ENCODE results near the gene ANKRD63. TPM values are rescaled to one million over a fixed set of nuclear protein-coding genes. Genes with fewer than 3 reads are reported as not detected.
A peak's percentile ranks its signal among the peaks of the same experiment; 100 is the strongest.

Gene ANKRD63, protein sequence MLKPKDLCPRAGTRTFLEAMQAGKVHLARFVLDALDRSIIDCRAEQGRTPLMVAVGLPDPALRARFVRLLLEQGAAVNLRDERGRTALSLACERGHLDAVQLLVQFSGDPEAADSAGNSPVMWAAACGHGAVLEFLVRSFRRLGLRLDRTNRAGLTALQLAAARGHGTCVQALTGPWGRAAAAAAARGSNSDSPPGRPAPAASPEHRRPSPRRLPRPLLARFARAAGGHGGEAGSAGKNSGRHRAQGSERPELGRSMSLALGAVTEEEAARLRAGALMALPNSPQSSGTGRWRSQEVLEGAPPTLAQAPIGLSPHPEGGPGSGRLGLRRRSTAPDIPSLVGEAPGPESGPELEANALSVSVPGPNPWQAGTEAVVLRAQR
- not detected for polyA plus RNA-seq (2013, experiment 1 of 2)
- polyA plus RNA-seq (2013, experiment 2 of 2): not detected

DNA sequence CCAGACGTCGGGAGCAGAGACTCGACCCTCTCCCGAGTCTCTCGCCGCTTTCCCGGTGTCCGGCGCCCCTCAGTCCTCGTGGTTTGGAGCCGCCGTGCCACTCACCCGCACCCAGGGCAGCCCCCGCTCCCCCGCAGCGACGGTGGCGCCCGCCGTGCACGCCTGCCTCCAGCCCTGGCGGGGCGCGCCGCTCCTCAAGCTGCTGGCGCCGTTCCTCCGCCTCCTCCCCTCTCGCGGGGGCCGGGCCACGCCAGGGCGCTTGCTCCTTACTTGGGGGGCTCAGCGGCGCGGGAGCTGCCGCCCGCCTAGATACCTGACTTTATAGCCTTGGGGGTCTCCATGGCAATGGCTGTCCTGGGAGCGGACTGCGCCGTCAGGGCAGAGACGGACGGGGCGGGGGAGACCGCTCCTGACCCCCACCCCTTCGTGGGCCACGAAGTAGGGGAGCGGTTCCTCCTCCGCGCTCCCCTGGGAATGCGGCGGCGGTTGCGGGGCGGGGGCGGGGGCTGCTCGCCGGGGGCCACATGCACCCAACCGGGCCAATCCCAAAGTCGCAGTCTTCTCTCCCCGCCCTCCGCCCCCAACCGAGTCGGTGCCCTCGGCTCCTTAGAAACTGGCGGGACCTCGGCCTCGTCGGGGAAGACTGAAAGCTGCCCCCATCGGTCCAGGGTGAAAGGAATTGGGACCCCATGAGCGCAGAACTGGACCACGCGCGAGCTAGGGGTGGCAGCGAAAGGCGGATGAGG lies at the start of gene ANKRD63:
ANKRD63 (minus strand) TSS at position 196 of the 746 bp plus-strand sequence. CDS start 478 bp downstream, outside the sequence.
- peaks cover 0 to 7% of the 10 kb centered on the region in 2 donors for H3K9me3 ChIP-seq (replicated peaks in 1 of 2; ENCODE audit: control insufficient read depth in 2 of 2, insufficient read depth in 1 of 2, low read depth in 1 of 2, low read length in 2 of 2)
- no peaks in the 10 kb centered on the region for H3K36me3 ChIP-seq (replicated peaks in 1 of 2; ENCODE audit: control insufficient read depth in 2 of 2, insufficient read depth in 2 of 2, low read length in 2 of 2)
- peak within 1 kb of the TSS; percentile 68 for H2AK5ac ChIP-seq (ENCODE audit: low read depth, low read length)
- no CpG with 5 or more reads among the region's 76 CpGs for WGBS, 2 donors (ENCODE audit: extremely low coverage in 2 of 2, insufficient read length in 2 of 2, insufficient replicate concordance in 1 of 2)
- H4K8ac ChIP-seq (ENCODE audit: low read depth, low read length): no peak within 1 kb of the TSS
- H2BK12ac ChIP-seq (ENCODE audit: low read length): no peak within 1 kb of the TSS
- H3K4me1 ChIP-seq (ENCODE audit: control insufficient read depth in 2 of 2, insufficient read depth in 1 of 2, low read depth in 1 of 2, low read length in 2 of 2): peaks cover 14 to 44% of the 10 kb centered on the region in 2 donors
- H3K4ac ChIP-seq (ENCODE audit: low read length): no peak within 1 kb of the TSS
- peak within 1 kb of the TSS in 1 of 2 donors; percentile 79 for H3K4me3 ChIP-seq (ENCODE audit: low read length in 2 of 2)
- peak within 1 kb of the TSS; percentile 62 for H2BK15ac ChIP-seq (ENCODE audit: low read length)
- no peak within 1 kb of the TSS for H3K27ac ChIP-seq (replicated peaks; ENCODE audit: low read length)
- DNase-seq (ENCODE audit: low spot score): no peak
- peak within 1 kb of the TSS; percentile 37 for H2BK120ac ChIP-seq (ENCODE audit: low read depth, low read length)
- peak within 1 kb of the TSS; percentile 56 for H2BK5ac ChIP-seq (ENCODE audit: low read length)
- H3K9ac ChIP-seq (ENCODE audit: low read depth, low read length, poor library complexity): peak within 1 kb of the TSS; percentile 86
- H3K18ac ChIP-seq (ENCODE audit: low read length): peak within 1 kb of the TSS; percentile 74
- H3K79me1 ChIP-seq (ENCODE audit: low read depth, low read length): no peaks in the 10 kb centered on the region
- H2AFZ ChIP-seq (ENCODE audit: low read length): no peak within 1 kb of the TSS
- no peak within 1 kb of the TSS for H3K14ac ChIP-seq (ENCODE audit: low read length)
- peak within 1 kb of the TSS; percentile 70 for H3K23ac ChIP-seq (ENCODE audit: low read depth, low read length, poor library complexity)
- peaks cover 0 to 63% (median 40%) of the 10 kb centered on the region in 3 experiments for H3K27me3 ChIP-seq (ENCODE audit: control insufficient read depth in 3 of 3, insufficient read depth in 3 of 3, low read depth in 1 of 3, low read length in 3 of 3)
- H3K4me2 ChIP-seq (ENCODE audit: insufficient read depth, low read length, poor library complexity, severe bottlenecking): peak within 1 kb of the TSS; percentile 99
- H4K91ac ChIP-seq (ENCODE audit: low read depth, low read length, poor library complexity): no peak within 1 kb of the TSS

GRCh38 chr15:40332113-40332781 lies 49.4 kb upstream of the ANKRD63 start:
- Histone ChIP-seq H3K14ac (ENCODE audit: low read length) (no peak overlapping the region), H3K27ac (replicated peaks; ENCODE audit: low read length) (no peak overlapping the region), H4K8ac (ENCODE audit: low read depth, low read length) (no peak overlapping the region), H2BK5ac (ENCODE audit: low read length) (no peak overlapping the region), H3K36me3 (replicated peaks in 1 of 2; ENCODE audit: control insufficient read depth in 2 of 2, insufficient read depth in 2 of 2, low read length in 2 of 2) (no peaks in the 10 kb centered on the region), H3K79me1 (ENCODE audit: low read depth, low read length) (no peaks in the 10 kb centered on the region), H3K18ac (ENCODE audit: low read length) (no peak overlapping the region), H2BK120ac (ENCODE audit: low read depth, low read length) (no peak overlapping the region), H2AFZ (ENCODE audit: low read length) (no peak overlapping the region), H3K4me2 (ENCODE audit: insufficient read depth, low read length, poor library complexity, severe bottlenecking) (no peak overlapping the region), H3K9ac (ENCODE audit: low read depth, low read length, poor library complexity) (no peak overlapping the region), H3K4me3 (ENCODE audit: low read length in 2 of 2) (no peak overlapping the region), H2BK12ac (ENCODE audit: low read length) (no peak overlapping the region), H2AK5ac (ENCODE audit: low read depth, low read length) (no peak overlapping the region), H3K4me1 (ENCODE audit: control insufficient read depth in 2 of 2, insufficient read depth in 1 of 2, low read depth in 1 of 2, low read length in 2 of 2) (peaks cover 26 to 40% of the 10 kb centered on the region in 2 donors), H3K27me3 (ENCODE audit: control insufficient read depth in 3 of 3, insufficient read depth in 3 of 3, low read depth in 1 of 3, low read length in 3 of 3) (no peaks in the 10 kb centered on the region), H3K23ac (ENCODE audit: low read depth, low read length, poor library complexity) (no peak overlapping the region), H3K9me3 (replicated peaks in 1 of 2; ENCODE audit: control insufficient read depth in 2 of 2, insufficient read depth in 1 of 2, low read depth in 1 of 2, low read length in 2 of 2) (peaks cover 0 to 5% of the 10 kb centered on the region in 2 donors), H4K91ac (ENCODE audit: low read depth, low read length, poor library complexity) (no peak overlapping the region), H3K4ac (ENCODE audit: low read length) (no peak overlapping the region), H2BK15ac (ENCODE audit: low read length) (no peak overlapping the region)
- no CpG with 5 or more reads among the region's 8 CpGs for WGBS, 2 donors (ENCODE audit: extremely low coverage in 2 of 2, insufficient read length in 2 of 2, insufficient replicate concordance in 1 of 2)
- DNase-seq (ENCODE audit: low spot score): no peak

DNA sequence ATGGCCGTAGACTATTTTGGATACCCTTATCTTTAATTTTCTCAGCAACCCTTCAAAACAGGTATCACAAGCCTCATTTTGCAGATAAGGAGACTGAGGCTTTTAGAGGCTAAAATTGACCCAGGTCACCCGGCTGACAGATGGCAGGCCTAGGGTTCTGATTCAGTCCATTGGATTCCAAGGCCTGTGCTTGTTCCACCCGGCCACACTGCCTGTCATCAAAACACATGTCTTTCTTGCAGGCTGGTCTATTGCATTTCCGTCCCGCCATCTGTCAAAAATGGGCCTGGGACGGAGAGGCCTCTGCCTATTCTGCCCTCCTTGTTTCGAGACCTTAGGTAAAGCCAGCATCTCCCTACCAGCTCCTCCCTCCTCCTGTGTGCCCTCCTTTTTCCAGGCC lies 48.8 kb upstream of the ANKRD63 start:
- no peak overlapping the region for H3K18ac ChIP-seq (ENCODE audit: low read length)
- H3K79me1 ChIP-seq (ENCODE audit: low read depth, low read length): no peaks in the 10 kb centered on the region
- no peak overlapping the region for H3K4me3 ChIP-seq (ENCODE audit: low read length in 2 of 2)
- no peak overlapping the region for H3K14ac ChIP-seq (ENCODE audit: low read length)
- H3K23ac ChIP-seq (ENCODE audit: low read depth, low read length, poor library complexity): no peak overlapping the region
- no peak overlapping the region for H2BK120ac ChIP-seq (ENCODE audit: low read depth, low read length)
- no peak overlapping the region for H4K8ac ChIP-seq (ENCODE audit: low read depth, low read length)
- H3K4ac ChIP-seq (ENCODE audit: low read length): no peak overlapping the region
- no peak overlapping the region for H2BK12ac ChIP-seq (ENCODE audit: low read length)
- no peak overlapping the region for H3K9ac ChIP-seq (ENCODE audit: low read depth, low read length, poor library complexity)
- H3K4me1 ChIP-seq (ENCODE audit: control insufficient read depth in 2 of 2, insufficient read depth in 1 of 2, low read depth in 1 of 2, low read length in 2 of 2): peaks cover 32 to 46% of the 10 kb centered on the region in 2 donors
- no peak overlapping the region for H2BK5ac ChIP-seq (ENCODE audit: low read length)
- no peak overlapping the region for H2BK15ac ChIP-seq (ENCODE audit: low read length)
- DNase-seq (ENCODE audit: low spot score): no peak
- no peak overlapping the region for H2AK5ac ChIP-seq (ENCODE audit: low read depth, low read length)
- no peak overlapping the region for H3K4me2 ChIP-seq (ENCODE audit: insufficient read depth, low read length, poor library complexity, severe bottlenecking)
- H4K91ac ChIP-seq (ENCODE audit: low read depth, low read length, poor library complexity): no peak overlapping the region
- H3K36me3 ChIP-seq (replicated peaks in 1 of 2; ENCODE audit: control insufficient read depth in 2 of 2, insufficient read depth in 2 of 2, low read length in 2 of 2): no peaks in the 10 kb centered on the region
- no peak overlapping the region for H2AFZ ChIP-seq (ENCODE audit: low read length)
- H3K27me3 ChIP-seq (ENCODE audit: control insufficient read depth in 3 of 3, insufficient read depth in 3 of 3, low read depth in 1 of 3, low read length in 3 of 3): no peaks in the 10 kb centered on the region
- peaks cover 0 to 5% of the 10 kb centered on the region in 2 donors for H3K9me3 ChIP-seq (replicated peaks in 1 of 2; ENCODE audit: control insufficient read depth in 2 of 2, insufficient read depth in 1 of 2, low read depth in 1 of 2, low read length in 2 of 2)
- WGBS, 2 donors (ENCODE audit: extremely low coverage in 2 of 2, insufficient read length in 2 of 2, insufficient replicate concordance in 1 of 2): no CpG with 5 or more reads among the region's 7 CpGs
- H3K27ac ChIP-seq (replicated peaks; ENCODE audit: low read length): no peak overlapping the region
